Lung (tissue), 12 donors: ENCODE results near the gene AAR2. TPM values are rescaled to one million over a fixed set of nuclear protein-coding genes. Genes with fewer than 3 reads are reported as not detected.

Source experiments
- ATAC-seq: fragments of 200-7000 bp; cut with Tn5 transposase; one replicate; pipeline ENCODE4 v1.9.1; 2020; ENCODE audit warnings: moderate number of reproducible peaks; ENCODE audit not compliant: insufficient read depth, low FRiP score
- DNase-seq, 3 donors: peaks; one replicate each; pipeline ENCODE4 v3.0.0-alpha.2; 2013 to 2017
- H3K27ac ChIP-seq, 2 donors: one replicate each; pipeline ENCODE4 v1.5.1; 2013; ENCODE audit warnings: mild to moderate bottlenecking in 2 of 2, moderate library complexity in 2 of 2, control low read depth in 1 of 2, inconsistent platforms in 1 of 2, low read depth in 1 of 2, low read length in 1 of 2
- H3K27me3 ChIP-seq, 3 donors: one replicate each; pipeline ENCODE4 v1.5.1; 2013; ENCODE audit warnings: low read length in 2 of 3; ENCODE audit not compliant: control insufficient read depth in 3 of 3, insufficient read depth in 3 of 3
- H3K36me3 ChIP-seq, 4 donors: one replicate each; pipeline ENCODE4 v1.5.1; 2013; ENCODE audit warnings: low read length in 4 of 4, mild to moderate bottlenecking in 1 of 4, moderate library complexity in 1 of 4; ENCODE audit not compliant: control insufficient read depth in 4 of 4, insufficient read depth in 4 of 4
- H3K4me1 ChIP-seq, 5 donors: one replicate each; pipeline ENCODE4 v1.5.1; 2013; ENCODE audit warnings: low read length in 5 of 5, mild to moderate bottlenecking in 2 of 5, moderate library complexity in 1 of 5; ENCODE audit not compliant: control insufficient read depth in 5 of 5, insufficient read depth in 5 of 5
- H3K4me3 ChIP-seq: one replicate; pipeline ENCODE4 v1.5.1; 2013; ENCODE audit warnings: mild to moderate bottlenecking, control low read depth, moderate library complexity
- H3K9ac ChIP-seq, 2 donors: one replicate each; pipeline ENCODE4 v1.5.1; 2013; ENCODE audit warnings: low read length in 2 of 2, control low read depth in 1 of 2; ENCODE audit not compliant: insufficient read depth in 1 of 2
- H3K9me3 ChIP-seq, 4 donors: one replicate each; pipeline ENCODE4 v1.5.1; 2013; ENCODE audit warnings: low read length in 3 of 4, mild to moderate bottlenecking in 1 of 4, moderate library complexity in 1 of 4; ENCODE audit not compliant: control insufficient read depth in 4 of 4, insufficient read depth in 3 of 4
- WGBS, 2 donors: extraction: QIAGEN DNeasy Blood & Tissue Kit; methylation state at CpG; one replicate each; pipeline ENCODE4 v1.1.7; 2013; 5-methylcytosine and 5-hydroxymethylcytosine counted together
- polyA plus RNA-seq, 2 donors: library from polyadenylated mRNA; stranded (reverse); fragments of 200-250 nt; gene quantifications; one replicate each; pipeline ENCODE4 v1.2.1, GENCODE V29; 2013
- total RNA-seq, 2 donors: library from RNA; depleted of rRNA in 1 of 2; stranded (reverse); fragments of >200 nt in 1 of 2; gene quantifications; one replicate each; pipeline ENCODE4 v1.2.1, GENCODE V29; 2014 to 2021
- TF ChIP-seq, protein P1 (sequence below): IDR thresholded peaks from 2 replicates; pipeline ENCODE4 v1.5.1; 2012; ENCODE audit warnings: mild to moderate bottlenecking; ENCODE audit errors: control extremely low read depth, extremely low read depth
- donor health status: control.
- donor health status: control.
- donor health status: Bipolar disorder and iron deficiency.
- donor health status: healthy.
- donor health status: DM: yes; HTN: yes; CAD: no.

The AAR2 gene
- total and polyA plus RNA-seq, 4 donors: 18.1 to 31.2 (median 29.3) TPM

DNA sequence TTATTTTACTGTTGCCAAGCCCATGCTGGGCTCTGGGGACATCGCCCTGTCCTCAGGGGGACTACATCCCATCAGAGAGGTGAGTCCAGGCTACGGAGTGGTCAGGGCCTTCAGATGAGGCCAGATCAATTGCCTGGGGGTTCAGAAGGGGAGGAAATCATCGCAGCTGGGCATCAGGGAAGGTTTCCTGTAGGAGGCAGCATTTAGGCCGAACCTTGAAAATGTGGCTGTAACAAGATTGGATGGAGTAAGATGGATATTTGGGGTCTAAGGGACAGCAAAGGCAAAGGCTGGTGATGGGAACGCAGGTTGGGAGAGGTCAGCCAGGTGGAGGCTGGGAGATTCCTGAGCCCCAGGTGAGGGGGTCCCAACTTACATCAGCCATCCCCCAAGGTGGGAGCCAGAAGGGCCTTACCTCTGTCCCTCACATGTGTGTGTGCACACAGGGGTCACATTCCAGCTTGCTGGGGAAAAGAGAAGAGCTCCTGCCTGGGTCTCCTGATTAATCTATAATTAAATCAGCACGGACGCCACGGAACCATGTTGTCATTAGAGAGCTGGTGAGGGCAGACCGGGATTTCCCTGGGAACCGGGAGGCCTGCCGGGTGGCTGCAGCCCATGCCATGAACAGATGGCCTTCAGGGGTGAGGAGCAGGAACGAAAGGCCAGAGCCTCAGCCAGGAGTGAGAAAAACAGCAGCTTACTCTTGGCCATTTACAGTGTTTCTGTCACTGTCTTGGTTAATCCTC is 39.3 kb downstream of the AAR2 start:
- TF ChIP-seq, protein P1, sequence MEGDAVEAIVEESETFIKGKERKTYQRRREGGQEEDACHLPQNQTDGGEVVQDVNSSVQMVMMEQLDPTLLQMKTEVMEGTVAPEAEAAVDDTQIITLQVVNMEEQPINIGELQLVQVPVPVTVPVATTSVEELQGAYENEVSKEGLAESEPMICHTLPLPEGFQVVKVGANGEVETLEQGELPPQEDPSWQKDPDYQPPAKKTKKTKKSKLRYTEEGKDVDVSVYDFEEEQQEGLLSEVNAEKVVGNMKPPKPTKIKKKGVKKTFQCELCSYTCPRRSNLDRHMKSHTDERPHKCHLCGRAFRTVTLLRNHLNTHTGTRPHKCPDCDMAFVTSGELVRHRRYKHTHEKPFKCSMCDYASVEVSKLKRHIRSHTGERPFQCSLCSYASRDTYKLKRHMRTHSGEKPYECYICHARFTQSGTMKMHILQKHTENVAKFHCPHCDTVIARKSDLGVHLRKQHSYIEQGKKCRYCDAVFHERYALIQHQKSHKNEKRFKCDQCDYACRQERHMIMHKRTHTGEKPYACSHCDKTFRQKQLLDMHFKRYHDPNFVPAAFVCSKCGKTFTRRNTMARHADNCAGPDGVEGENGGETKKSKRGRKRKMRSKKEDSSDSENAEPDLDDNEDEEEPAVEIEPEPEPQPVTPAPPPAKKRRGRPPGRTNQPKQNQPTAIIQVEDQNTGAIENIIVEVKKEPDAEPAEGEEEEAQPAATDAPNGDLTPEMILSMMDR: no peak
- Histone ChIP-seq H3K9ac (no peak overlapping the region), H3K9me3 (peaks cover 0 to 5% (median 0%) of the 10 kb centered on the region in 4 donors), H3K27me3 (no peaks in the 10 kb centered on the region), H3K4me3 (no peak overlapping the region), H3K27ac (no peak overlapping the region), H3K36me3 (no peaks in the 10 kb centered on the region), H3K4me1 (no peaks in the 10 kb centered on the region)
- 80 to 84% methylated on average over 12 of the region's 12 CpGs for WGBS, 2 donors
- ATAC-seq: no peak
- no peak for DNase-seq

DNA sequence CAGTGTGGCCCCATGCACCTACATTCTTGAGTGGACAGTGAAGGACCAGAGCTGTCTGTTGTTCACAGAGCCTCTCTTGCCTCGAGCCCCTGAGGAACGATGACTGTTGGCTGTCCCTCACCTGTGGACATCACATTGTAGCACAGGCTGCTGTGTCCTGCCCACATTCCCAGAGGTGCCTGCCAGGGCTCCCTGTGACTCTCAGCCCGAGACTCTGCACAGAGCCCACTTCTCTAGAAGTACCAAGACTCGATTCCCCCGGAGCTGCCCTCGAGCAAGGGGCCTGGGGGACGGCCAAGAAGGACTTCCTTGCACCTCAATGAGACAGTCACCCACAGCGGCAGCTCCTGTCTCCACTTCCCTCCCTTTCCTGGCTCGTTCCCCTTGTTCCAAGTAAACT is 41.3 kb downstream of the AAR2 start:
- Histone ChIP-seq H3K27me3 (no peaks in the 10 kb centered on the region), H3K9ac (no peak overlapping the region), H3K27ac (no peak overlapping the region), H3K4me3 (no peak overlapping the region), H3K9me3 (peaks cover 0 to 5% (median 0%) of the 10 kb centered on the region in 4 donors), H3K4me1 (no peaks in the 10 kb centered on the region), H3K36me3 (no peaks in the 10 kb centered on the region)
- ATAC-seq (no peak), DNase-seq (no peak)
- WGBS, 2 donors: 64 to 74% methylated on average over 9 of the region's 9 CpGs
- TF ChIP-seq, protein P1: no peak

DNA sequence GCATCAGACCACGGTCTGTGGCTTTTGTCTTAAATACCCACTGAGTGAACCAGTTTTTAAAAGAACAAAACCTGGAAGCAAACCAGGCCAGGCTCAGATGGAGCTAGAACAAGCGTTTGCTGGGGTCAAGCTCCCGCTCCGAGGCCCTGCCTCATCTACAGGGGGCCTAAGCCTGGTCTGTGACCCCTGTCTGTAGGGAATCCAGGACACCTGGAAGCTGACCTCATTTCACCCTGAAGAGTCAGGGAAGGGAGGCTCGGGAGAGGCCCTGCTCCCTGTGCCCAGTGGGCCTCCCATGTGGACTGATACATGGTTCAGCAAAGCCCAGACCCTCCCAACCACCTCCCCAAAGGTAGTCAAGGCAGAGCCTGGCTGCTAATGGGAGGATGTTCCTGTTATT is 43.1 kb downstream of the AAR2 start:
- no peak for DNase-seq
- Histone ChIP-seq H3K9me3 (peaks cover 0 to 5% (median 0%) of the 10 kb centered on the region in 4 donors), H3K27ac (no peak overlapping the region), H3K4me1 (no peaks in the 10 kb centered on the region), H3K27me3 (no peaks in the 10 kb centered on the region), H3K9ac (no peak overlapping the region), H3K4me3 (no peak overlapping the region), H3K36me3 (no peaks in the 10 kb centered on the region)
- 67 to 72% methylated on average over 5 of the region's 5 CpGs for WGBS, 2 donors
- no peak for ATAC-seq
- TF ChIP-seq, protein P1: no peak
